Endothelial cell of umbilical vein (primary cell): ENCODE results near the gene ZNF485. TPM values are rescaled to one million over a fixed set of nuclear protein-coding genes. Genes with fewer than 3 reads are reported as not detected.
A peak's percentile ranks its signal among the peaks of the same experiment; 100 is the strongest.

Experiments
- BruUV-seq: library from RNA; stranded (reverse); fragments of 400-500 nt; replicated peaks from 2 replicates; lab custom pipeline; 2021; lab: Mats Ljungman, UMichigan
- CTCF ChIA-PET: fragments of 300-600, 350-600 bp; sonication (Branson Sonifier 250); formaldehyde crosslinking; loops from one replicate; lab custom pipeline; 2021; ENCODE audit warnings: antibody characterized with exemption, inconsistent platforms; lab: Charles Lee
- POLR2A ChIA-PET: fragments of 300-600, 350-600 bp; sonication (Branson Sonifier 250); formaldehyde crosslinking; loops from one replicate; lab custom pipeline; 2021; ENCODE audit warnings: antibody characterized with exemption, inconsistent platforms; lab: Charles Lee
- DNase-seq: peaks from one replicate; pipeline ENCODE4 v3.0.0-alpha.2; 2011; ENCODE audit warnings: low read depth, low spot score
- FAIRE-seq: peaks from 2 replicates; lab custom pipeline; 2011; peaks lifted over from hg19 to GRCh38; lab: Jason Lieb, UNC
- H2AFZ ChIP-seq: 2 replicates; pipeline ENCODE4 v1.6.0; 2012; ENCODE audit warnings: low read depth, low read length, control low read depth, inconsistent platforms
- H3K27ac ChIP-seq: 2 replicates; pipeline ENCODE4 v1.5.1; 2011; ENCODE audit warnings: low read depth, mild to moderate bottlenecking, control low read depth, low read length, moderate library complexity; ENCODE audit not compliant: insufficient read depth
- H3K27me3 ChIP-seq, 2 experiments: 2 replicates each; pipeline versions ENCODE4 v1.6.0 to v1.6.1; 2011; ENCODE audit warnings: low read length in 2 of 2, mixed read lengths in 1 of 2; ENCODE audit not compliant: control insufficient read depth in 2 of 2, insufficient read depth in 2 of 2
- H3K36me3 ChIP-seq, 2 experiments: 2 replicates in 1 of 2; 3 replicates in 1 of 2; pipeline ENCODE4 v1.5.1; 2011; ENCODE audit warnings: low read length in 2 of 2, mild to moderate bottlenecking in 1 of 2, moderate library complexity in 1 of 2; ENCODE audit not compliant: control insufficient read depth in 2 of 2, insufficient read depth in 2 of 2; ENCODE audit errors: extremely low read depth in 1 of 2
- H3K4me1 ChIP-seq: 3 replicates; pipeline ENCODE4 v1.5.1; 2011; ENCODE audit warnings: mild to moderate bottlenecking, low read length; ENCODE audit not compliant: control insufficient read depth, insufficient read depth; ENCODE audit errors: extremely low read depth
- H3K4me2 ChIP-seq: 2 replicates; pipeline ENCODE4 v1.6.1; 2011; ENCODE audit warnings: low read length, control low read depth, mixed read lengths; ENCODE audit not compliant: insufficient read depth
- H3K4me3 ChIP-seq, 3 experiments: fragments of 200-600 bp in 1 of 3; sonication (generic), shearing (Covaris generic) in 1 of 3; replicated peaks in 1 of 3; 2 replicates each; pipeline ENCODE4 v1.5.1; 2011 to 2016; ENCODE audit warnings: control low read depth in 3 of 3, low read length in 3 of 3, mild to moderate bottlenecking in 2 of 3, inconsistent platforms in 1 of 3, low read depth in 1 of 3, moderate library complexity in 1 of 3; ENCODE audit not compliant: insufficient read depth in 1 of 3
- H3K79me2 ChIP-seq: 2 replicates; pipeline ENCODE4 v1.6.0; 2012; ENCODE audit warnings: low read length, inconsistent platforms; ENCODE audit not compliant: control insufficient read depth, insufficient read depth
- H3K9ac ChIP-seq: replicated peaks from 2 replicates; pipeline ENCODE3; 2011; ENCODE audit warnings: low read length, control low read depth; ENCODE audit not compliant: insufficient read depth; ENCODE audit errors: extremely low read depth
- H3K9me1 ChIP-seq: replicated peaks from 3 replicates; pipeline ENCODE4 v1.6.0; 2011; ENCODE audit warnings: mild to moderate bottlenecking, low read length; ENCODE audit not compliant: control insufficient read depth, insufficient read depth; ENCODE audit errors: extremely low read depth
- H3K9me3 ChIP-seq: replicated peaks from 2 replicates; pipeline ENCODE4 v1.5.1; 2012; ENCODE audit warnings: low read length, inconsistent platforms; ENCODE audit not compliant: control insufficient read depth, insufficient read depth
- H4K20me1 ChIP-seq: replicated peaks from 2 replicates; pipeline ENCODE3; 2011; ENCODE audit warnings: mild to moderate bottlenecking, low read length; ENCODE audit not compliant: control insufficient read depth, insufficient read depth; ENCODE audit errors: extremely low read depth
- CTCF ChIP-seq, 2 donors: IDR thresholded peaks; 1 replicate in 1 of 2; 2 replicates in 1 of 2; pipeline ENCODE4 v1.5.1; 2011; ENCODE audit warnings: low read length in 2 of 2, mild to moderate bottlenecking in 2 of 2, moderate library complexity in 2 of 2, control low read depth in 1 of 2, inconsistent platforms in 1 of 2, low read depth in 1 of 2; ENCODE audit not compliant: insufficient read depth in 1 of 2; ENCODE audit errors: extremely low read depth in 1 of 2
- EZH2 ChIP-seq: IDR thresholded peaks from 2 replicates; pipeline ENCODE4 v1.6.1; 2012; ENCODE audit warnings: borderline replicate concordance, low read depth, mild to moderate bottlenecking, moderate library complexity, low read length, inconsistent platforms; ENCODE audit not compliant: severe bottlenecking
- FOS ChIP-seq: IDR thresholded peaks from 2 replicates; pipeline ENCODE4 v1.6.1; 2011; ENCODE audit warnings: mild to moderate bottlenecking, low read length, moderate library complexity, borderline replicate concordance; ENCODE audit not compliant: insufficient read depth
- GATA2 ChIP-seq: IDR thresholded peaks from 2 replicates; pipeline ENCODE4 v1.7.0; 2011; ENCODE audit warnings: low read depth, mild to moderate bottlenecking, moderate library complexity, mixed read lengths, low read length; ENCODE audit not compliant: insufficient read length, insufficient read depth
- JUN ChIP-seq: IDR thresholded peaks from 2 replicates; pipeline ENCODE4 v1.6.1; 2011; ENCODE audit warnings: borderline replicate concordance, low read depth; ENCODE audit not compliant: insufficient read length, insufficient read depth
- MYC ChIP-seq: IDR thresholded peaks from one replicate; pipeline ENCODE4 v1.6.1; 2011; ENCODE audit warnings: mild to moderate bottlenecking, low read depth, low read length
- POLR2A ChIP-seq: IDR thresholded peaks from 2 replicates; pipeline ENCODE4 v1.6.1; 2012; ENCODE audit warnings: low read depth, mild to moderate bottlenecking, control low read depth, low read length
- POLR2AphosphoS5 ChIP-seq: IDR thresholded peaks from 2 replicates; pipeline ENCODE4 v1.6.1; 2012; ENCODE audit warnings: low read depth, mild to moderate bottlenecking, control low read depth, low read length, moderate library complexity; ENCODE audit not compliant: insufficient read depth
- dilution Hi-C: fragments of 300-500 bp; cut with MboI; formaldehyde crosslinking; loops from one replicate; pipeline ENCODE4 v1.15.0; 2019; ENCODE audit warnings: low sequenced_read_pairs; ENCODE audit not compliant: extremely low pct_ligation_motif_present
- intact Hi-C: fragments of 100-400 bp; cut with micrococcal nuclease; formaldehyde crosslinking; loops from one replicate; pipeline ENCODE4 v1.10.0; 2022
- polyA plus RNA-seq, 4 experiments: library from polyadenylated mRNA; depleted of rRNA in 3 of 4; stranded (reverse) in 3 of 4; unstranded in 1 of 4; fragments of >200 nt; gene quantifications; 2 replicates each; pipeline versions ENCODE4 v1.2.1 to v1.2.3, GENCODE V29; 2011 to 2012; ENCODE audit warnings: missing spikeins in 1 of 4
- total RNA-seq: library from RNA; stranded (reverse); gene quantifications from 2 replicates; pipeline ENCODE4 v1.2.3, GENCODE V29; 2021
- TF ChIP-seq, protein P1 (sequence below): IDR thresholded peaks from 2 replicates; pipeline ENCODE4 v1.6.1; 2011; ENCODE audit not compliant: insufficient read depth, insufficient read length

The ZNF485 gene
- total and polyA plus RNA-seq, 2 donors (not counting 3 experiments of a cell fraction or from before 2014, with no cell fraction given) = 1.0 to 1.2 TPM

DNA sequence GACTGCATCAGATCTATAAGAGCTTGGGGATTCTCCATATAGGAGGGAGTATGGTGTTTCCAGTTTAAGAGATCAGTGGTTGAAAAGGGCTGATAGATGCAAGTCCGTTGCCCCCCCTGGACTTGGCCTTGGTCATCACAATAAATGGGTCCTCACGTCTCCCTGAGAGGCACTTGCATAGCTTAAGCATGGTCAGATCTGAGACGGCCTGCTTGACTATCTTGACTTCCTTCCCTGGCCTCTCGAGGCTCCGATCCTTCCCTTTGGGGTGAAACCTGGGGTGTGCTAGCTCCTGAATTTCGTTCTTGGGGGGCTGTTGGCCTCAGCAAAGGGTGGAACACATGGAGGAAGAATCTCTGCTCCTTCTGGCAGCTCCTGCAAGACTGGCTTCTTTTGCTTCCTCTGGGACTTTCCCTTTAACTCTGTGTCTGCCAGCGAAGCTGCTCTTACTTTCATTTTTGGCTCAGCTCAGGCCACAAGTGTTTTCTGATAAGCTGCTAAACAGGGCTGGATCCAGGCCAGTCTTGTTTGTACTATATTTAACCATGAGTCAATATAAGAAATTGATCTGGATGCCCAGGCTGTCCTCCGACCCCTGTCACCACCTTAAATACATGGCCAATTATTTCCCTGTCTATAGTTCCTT is 11.2 kb upstream of the ZNF485 start:
- Histone ChIP-seq H3K27me3 (no peaks in the 10 kb centered on the region), H4K20me1 (no peaks in the 10 kb centered on the region), H3K4me1 (no peaks in the 10 kb centered on the region), H3K36me3 (no peaks in the 10 kb centered on the region), H3K79me2 (no peaks in the 10 kb centered on the region), H3K27ac (no peak overlapping the region), H3K9me1 (no peaks in the 10 kb centered on the region), H3K4me2 (peak overlapping the region; percentile 22), H3K9me3 (no peaks in the 10 kb centered on the region), H3K4me3 (peak overlapping the region in 1 of 3 experiments; percentile 11), H3K9ac (no peak overlapping the region), H2AFZ (peak overlapping the region; percentile 78)
- intact Hi-C loops (no loop called here), dilution Hi-C loops (no loop called here)
- FAIRE-seq (peak; percentile 68), DNase-seq (peak; percentile 40)
- TF ChIP-seq EZH2 (no peak), JUN (no peak), MYC (no peak), FOS (no peak), POLR2AphosphoS5 (no peak), GATA2 (no peak), CTCF (IDR thresholded peaks at IDR 0.05; ENCODE audit: extremely low read depth in 1 of 2, insufficient read depth in 1 of 2, low read depth in 1 of 2, low read length in 2 of 2) (no peak), POLR2A (no peak)
- TF ChIP-seq, protein P1, sequence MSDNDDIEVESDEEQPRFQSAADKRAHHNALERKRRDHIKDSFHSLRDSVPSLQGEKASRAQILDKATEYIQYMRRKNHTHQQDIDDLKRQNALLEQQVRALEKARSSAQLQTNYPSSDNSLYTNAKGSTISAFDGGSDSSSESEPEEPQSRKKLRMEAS = no peak
- ChIA-PET CTCF (interaction anchor here (0.8 kb wide), 1 partner anchor 10 kb away, joined by 3 read pairs; no protein-coding TSS in a partner anchor), POLR2A (no interaction called here)
- BruUV-seq = no TSS peak
